Ectodermal cell (in vitro differentiated cells): ENCODE results near the gene KCNK17.

Experiments
- H3K27ac ChIP-seq: 2 replicates; pipeline ENCODE4 v1.7.0; 2013; ENCODE audit warnings: mild to moderate bottlenecking, low read depth, low read length; ENCODE audit not compliant: insufficient read depth, poor library complexity, severe bottlenecking
- H3K27me3 ChIP-seq: 2 replicates; pipeline ENCODE4 v1.7.0; 2013; ENCODE audit warnings: mild to moderate bottlenecking, low read length; ENCODE audit not compliant: insufficient read depth, control insufficient read depth, poor library complexity, severe bottlenecking
- H3K36me3 ChIP-seq: one replicate; pipeline ENCODE4 v1.7.0; 2013; ENCODE audit warnings: low read length; ENCODE audit not compliant: control insufficient read depth, insufficient read depth
- H3K4me1 ChIP-seq: one replicate; pipeline ENCODE4 v1.7.0; 2013; ENCODE audit warnings: low read length; ENCODE audit not compliant: control insufficient read depth, insufficient read depth
- H3K4me3 ChIP-seq: 2 replicates; pipeline ENCODE4 v1.7.0; 2013; ENCODE audit warnings: low read depth, low read length, control low read depth; ENCODE audit not compliant: insufficient read depth
- H3K9me3 ChIP-seq: 2 replicates; pipeline ENCODE4 v1.7.0; 2013; ENCODE audit warnings: mild to moderate bottlenecking, low read length, moderate library complexity; ENCODE audit not compliant: control insufficient read depth
- WGBS, 2 experiments: methylation state at CpG; one replicate each; pipeline ENCODE4 v1.1.7; 2013; ENCODE audit warnings: missing lambda C conversion rate in 2 of 2; 5-methylcytosine and 5-hydroxymethylcytosine counted together

Gene KCNK17

DNA sequence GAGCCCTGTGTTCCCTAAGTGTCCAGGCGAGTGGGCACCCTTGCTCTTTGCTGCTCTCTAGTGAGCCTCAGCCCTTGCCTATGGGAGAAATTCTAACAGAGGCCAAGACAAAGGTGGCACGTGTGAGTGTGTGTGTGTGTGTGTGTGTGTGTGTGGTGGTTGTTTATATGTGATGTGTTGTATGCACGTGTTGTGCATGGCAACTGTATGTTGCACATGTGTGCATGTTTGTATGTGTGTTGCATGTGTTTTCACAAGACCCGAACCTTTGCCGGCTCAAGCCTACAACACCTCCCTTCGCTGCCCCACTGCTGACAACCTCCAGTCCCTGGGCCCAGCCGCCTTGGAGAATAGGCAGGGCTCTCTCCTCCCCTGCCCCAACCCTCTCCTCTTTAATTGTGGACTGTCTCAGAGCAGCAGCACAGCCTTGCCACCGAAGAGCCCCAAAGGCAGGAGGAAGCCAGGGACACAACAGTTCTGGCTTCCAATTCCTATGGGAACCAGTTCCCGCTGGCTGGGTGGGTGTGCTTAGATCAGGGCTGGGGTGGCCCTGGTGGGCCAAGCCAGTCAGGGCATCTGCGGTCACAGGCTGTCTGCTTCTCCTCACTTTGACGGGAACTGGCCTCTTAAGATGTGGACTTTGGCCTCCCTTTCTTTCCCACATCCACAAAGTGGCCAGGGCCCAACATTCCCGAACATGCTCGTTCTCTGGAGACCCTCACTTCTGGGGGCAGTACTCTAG lies 5.6 kb upstream of the KCNK17 start:
- Histone ChIP-seq H3K27ac (no peak overlapping the region), H3K36me3 (no peaks in the 10 kb centered on the region), H3K9me3 (no peaks in the 10 kb centered on the region), H3K27me3 (peaks cover 18% of the 10 kb centered on the region), H3K4me1 (no peaks in the 10 kb centered on the region), H3K4me3 (no peak overlapping the region)
- WGBS, 2 experiments = 88 to 91% methylated on average over 13 of the region's 13 CpGs

DNA sequence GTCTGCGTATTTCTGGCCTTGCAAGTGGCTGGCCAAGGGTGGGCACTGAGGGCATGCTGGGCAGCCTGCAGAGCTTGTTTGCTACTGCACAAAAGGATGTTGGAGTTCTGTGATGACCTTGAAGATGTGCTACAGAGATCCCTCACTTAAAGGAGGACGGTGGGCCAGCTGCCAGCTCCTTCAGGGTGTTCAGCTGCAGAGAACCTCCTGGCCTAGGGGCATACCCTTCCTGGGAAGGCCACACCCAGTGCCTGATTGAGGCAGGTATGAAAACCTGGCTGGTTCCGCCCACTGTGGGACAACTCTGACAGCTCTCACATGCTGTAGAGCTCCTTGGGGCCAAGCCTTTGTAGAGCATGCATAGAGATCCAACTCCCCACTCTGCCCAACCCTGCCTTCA lies 3.0 kb upstream of the KCNK17 start:
- Histone ChIP-seq H3K4me1 (no peaks in the 10 kb centered on the region), H3K9me3 (no peaks in the 10 kb centered on the region), H3K27ac (no peak overlapping the region), H3K4me3 (no peak overlapping the region), H3K36me3 (no peaks in the 10 kb centered on the region), H3K27me3 (peaks cover 44% of the 10 kb centered on the region)
- WGBS, 2 experiments = 88 to 90% methylated on average over 3 of the region's 3 CpGs

DNA sequence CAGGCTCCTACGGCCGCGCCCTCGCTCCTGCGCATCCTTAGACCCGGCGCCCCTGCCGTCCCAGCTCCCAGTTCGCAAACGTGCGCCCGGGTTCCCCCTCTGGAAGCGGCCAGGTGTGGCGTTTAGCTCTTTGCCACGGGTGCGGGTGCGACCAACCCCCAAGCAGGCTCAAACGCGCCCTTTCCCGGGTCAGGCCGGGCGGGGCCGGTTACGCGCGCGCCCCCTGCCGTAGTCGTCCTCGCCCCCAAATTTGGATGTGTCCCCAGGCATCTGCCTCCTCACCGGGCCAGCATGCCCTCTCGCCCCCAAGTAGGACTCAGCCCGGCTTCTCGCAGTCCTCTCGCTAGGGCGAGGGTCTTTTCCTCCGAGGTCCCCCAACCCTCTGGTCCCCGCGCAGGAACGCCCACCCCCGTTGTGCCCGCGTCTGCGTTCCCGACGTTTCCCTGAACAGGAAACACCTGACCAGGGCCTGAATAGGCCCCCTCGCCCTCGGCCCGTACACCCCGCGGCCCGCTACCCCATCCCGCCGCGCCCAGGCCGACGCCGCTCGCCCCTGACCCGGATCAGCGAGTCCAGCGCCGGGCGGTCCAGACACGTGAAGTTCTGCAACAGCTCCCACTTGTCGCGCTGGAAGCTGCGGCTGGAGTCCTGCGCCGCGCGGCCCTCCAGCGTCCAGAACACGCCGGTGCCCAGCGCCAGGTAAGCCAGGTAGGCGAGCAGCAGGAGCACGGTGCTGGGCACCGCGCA lies 520 bp downstream of the KCNK17 start:
- H3K4me1 ChIP-seq = no peaks in the 10 kb centered on the region
- peak overlapping the region; percentile 44 for H3K4me3 ChIP-seq
- WGBS, 2 experiments = 1 to 2% methylated on average over 80 of the region's 80 CpGs
- no peaks in the 10 kb centered on the region for H3K9me3 ChIP-seq
- H3K36me3 ChIP-seq = no peaks in the 10 kb centered on the region
- H3K27ac ChIP-seq = no peak overlapping the region
- H3K27me3 ChIP-seq = peaks cover 65% of the 10 kb centered on the region

DNA sequence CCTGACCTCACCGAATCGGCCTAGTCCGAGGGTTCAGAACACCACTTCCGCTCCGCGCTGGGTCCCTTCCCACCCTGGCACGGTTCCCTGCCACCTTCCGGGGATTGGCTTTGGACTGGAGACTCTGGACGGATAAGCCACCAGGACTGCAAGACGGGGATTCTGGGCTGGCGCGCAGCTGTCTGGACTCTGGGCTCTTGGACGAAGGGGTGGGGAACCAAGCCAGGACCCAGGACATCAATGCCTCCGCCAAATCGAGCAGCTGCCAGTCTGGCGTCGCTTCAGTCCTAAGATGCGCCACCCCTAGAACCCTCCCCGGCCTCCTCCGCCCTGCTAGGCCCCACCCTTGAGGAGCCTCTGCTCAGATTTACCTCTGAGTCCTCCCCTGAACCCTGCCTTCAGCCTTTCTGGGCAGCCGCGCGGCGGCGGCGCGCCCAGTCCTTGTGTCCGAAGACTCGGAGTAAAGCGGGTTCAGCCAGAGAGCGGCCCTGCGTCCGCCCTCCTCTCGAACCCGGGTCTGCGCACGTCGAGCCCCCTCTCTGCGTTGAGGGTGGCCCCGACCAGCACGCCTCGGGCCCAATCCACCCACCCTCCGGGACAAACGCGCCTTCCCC lies 1.2 kb downstream of the KCNK17 start:
- WGBS, 2 experiments = 39 to 42% methylated on average over 45 of the region's 45 CpGs
- peak overlapping the region; percentile 44 for H3K4me3 ChIP-seq
- peaks cover 65% of the 10 kb centered on the region for H3K27me3 ChIP-seq

DNA sequence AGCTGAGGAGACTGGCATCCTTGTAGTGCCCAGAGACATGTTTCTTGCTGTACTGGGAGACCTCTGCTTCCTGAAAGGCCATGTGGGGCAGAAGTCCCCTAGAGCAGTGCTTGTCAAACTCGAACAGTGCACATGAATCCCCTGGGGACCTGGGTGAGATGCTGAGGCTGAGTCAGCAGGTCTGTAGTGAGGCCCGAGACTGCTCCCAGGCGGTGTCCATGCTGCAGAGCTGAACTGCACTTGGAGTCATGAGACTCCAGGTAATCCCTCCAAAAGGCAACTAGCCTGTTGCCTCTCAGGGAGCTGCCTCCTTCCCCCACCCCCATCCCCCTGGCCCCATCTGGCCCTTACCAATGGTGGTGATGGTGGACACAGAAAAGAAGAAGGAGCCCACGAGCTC lies 3.7 kb downstream of the KCNK17 start:
- no peaks in the 10 kb centered on the region for H3K9me3 ChIP-seq

More for the DNA sequence above, 1.2 kb downstream of the KCNK17 start:
- H3K4me1 ChIP-seq = no peaks in the 10 kb centered on the region
- no peaks in the 10 kb centered on the region for H3K9me3 ChIP-seq
- H3K27ac ChIP-seq = no peak overlapping the region
- H3K36me3 ChIP-seq = no peaks in the 10 kb centered on the region

DNA sequence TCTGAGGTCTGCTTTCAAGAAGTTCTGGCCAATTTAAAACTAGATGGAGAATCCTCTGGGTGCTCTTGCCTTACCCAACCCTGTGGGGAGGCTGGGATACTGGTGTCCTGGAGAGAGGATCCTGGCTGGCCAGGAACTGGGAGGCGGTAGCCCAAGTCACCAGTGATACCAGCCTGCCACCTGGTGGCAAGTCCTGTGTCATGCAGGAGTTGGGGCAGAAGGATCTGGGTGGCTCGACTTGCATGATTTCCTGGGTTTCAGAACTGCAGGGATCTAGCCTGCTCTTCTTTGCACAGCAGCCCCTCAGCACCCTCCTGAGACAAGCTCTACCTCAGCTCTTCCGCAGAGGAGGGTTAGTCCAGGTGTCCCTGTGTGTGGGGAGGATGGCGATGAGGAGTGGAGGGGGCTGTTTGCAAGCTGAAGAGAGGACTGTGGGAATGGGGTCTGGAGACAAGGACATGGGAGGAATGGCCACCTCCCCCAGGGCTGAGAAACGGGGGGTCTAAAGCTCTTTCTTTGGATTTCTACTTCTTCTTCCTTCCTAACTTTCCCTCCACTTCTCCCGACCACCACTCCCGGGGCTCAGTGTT lies 4.2 kb downstream of the KCNK17 start:
- H3K4me3 ChIP-seq = no peak overlapping the region
- H3K4me1 ChIP-seq = no peaks in the 10 kb centered on the region
- peaks cover 49% of the 10 kb centered on the region for H3K27me3 ChIP-seq
- H3K36me3 ChIP-seq = no peaks in the 10 kb centered on the region
- WGBS, 2 experiments = 46 to 55% methylated on average over 7 of the region's 7 CpGs
- H3K9me3 ChIP-seq = no peaks in the 10 kb centered on the region
- H3K27ac ChIP-seq = no peak overlapping the region

More for the DNA sequence above, 3.7 kb downstream of the KCNK17 start:
- WGBS, 2 experiments = 67 to 74% methylated on average over 4 of the region's 4 CpGs
- H3K4me3 ChIP-seq = no peak overlapping the region
- no peaks in the 10 kb centered on the region for H3K36me3 ChIP-seq
- H3K27ac ChIP-seq = no peak overlapping the region
- peaks cover 54% of the 10 kb centered on the region for H3K27me3 ChIP-seq
- no peaks in the 10 kb centered on the region for H3K4me1 ChIP-seq

DNA sequence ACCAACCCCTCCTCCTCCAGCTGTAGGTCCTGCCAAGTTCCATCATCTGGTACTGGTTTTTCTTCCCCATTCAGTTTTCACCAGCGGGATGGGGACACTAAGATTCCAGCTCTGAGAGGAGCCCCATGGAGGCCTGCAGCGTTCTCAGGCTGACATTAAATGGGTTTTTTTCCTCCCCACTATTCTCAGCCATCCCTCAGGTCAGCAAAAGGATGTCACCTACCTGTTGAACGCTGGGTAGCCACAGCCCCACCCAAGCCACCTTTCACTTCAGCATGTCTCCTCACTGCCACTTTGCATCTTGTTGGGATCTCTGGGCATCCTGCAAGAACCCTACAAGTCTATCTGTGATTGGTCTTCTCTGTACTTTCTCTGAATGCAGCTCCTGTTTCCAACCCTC lies 6.8 kb downstream of the KCNK17 start:
- Histone ChIP-seq H3K36me3 (no peaks in the 10 kb centered on the region), H3K27me3 (peaks cover 24% of the 10 kb centered on the region), H3K4me1 (no peaks in the 10 kb centered on the region), H3K27ac (no peak overlapping the region), H3K9me3 (no peaks in the 10 kb centered on the region), H3K4me3 (no peak overlapping the region)
- 91 to 93% methylated on average over 3 of the region's 3 CpGs for WGBS, 2 experiments

DNA sequence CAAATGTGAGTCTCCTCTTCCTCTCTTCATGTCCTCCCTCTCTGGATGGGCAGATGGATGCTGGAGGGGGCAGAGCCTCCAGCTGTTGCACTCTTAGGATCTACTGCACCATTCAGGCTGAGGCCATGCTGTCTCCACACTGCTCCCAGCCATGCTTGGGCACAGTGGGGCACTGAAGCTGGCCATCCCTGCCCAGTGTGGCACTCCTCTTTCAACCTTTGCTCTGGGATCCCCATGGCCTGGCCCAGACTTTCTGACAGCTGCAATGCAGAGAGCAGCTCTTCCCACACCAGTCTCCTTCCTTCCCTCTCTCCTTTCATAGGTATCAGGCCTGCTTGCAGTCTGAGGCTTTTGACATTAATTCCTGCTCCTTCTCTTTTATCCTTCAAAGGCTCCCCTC lies 9.3 kb downstream of the KCNK17 start:
- Histone ChIP-seq H3K4me3 (no peak overlapping the region), H3K27ac (no peak overlapping the region), H3K4me1 (no peaks in the 10 kb centered on the region)

DNA sequence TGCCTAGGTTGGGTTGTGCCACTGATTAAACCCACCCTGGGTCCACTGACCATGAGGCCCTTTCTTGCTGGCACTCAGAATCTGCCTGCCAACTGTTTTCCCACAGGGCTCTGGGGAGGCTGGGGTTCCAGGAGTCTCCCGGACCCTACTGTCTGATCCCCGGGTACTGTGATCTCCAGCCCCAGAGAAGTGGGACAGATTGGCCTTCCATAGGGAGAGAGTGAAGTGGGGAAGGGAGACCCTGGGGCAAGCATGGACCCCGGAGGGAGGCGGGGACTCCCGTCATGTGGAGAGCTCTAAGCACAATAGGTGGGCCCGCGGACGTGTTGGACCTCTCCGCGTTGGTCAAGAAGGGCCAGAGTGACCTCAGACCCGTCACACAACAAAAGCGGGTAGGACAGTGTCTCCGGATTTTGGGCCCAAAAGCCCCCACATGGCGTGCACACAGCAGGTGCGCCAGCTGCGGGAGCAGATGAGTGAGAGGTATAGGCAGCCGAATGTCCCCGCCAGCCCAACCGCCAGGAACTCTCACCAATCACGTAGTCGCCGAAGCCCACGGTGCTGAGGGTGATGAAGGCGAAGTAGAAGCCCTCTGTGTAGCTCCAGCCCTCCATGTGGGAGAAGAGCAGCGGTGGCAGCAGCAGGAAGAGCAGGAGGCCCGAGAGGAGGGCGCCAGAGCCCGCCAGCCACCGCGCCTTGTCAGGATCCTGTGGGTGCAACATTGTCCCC lies 10.6 kb downstream of the KCNK17 start:
- 87 to 88% methylated on average over 30 of the region's 30 CpGs for WGBS, 2 experiments
- H3K9me3 ChIP-seq = no peaks in the 10 kb centered on the region
- H3K36me3 ChIP-seq = no peaks in the 10 kb centered on the region
- no peak overlapping the region for H3K4me3 ChIP-seq
- no peak overlapping the region for H3K27ac ChIP-seq
- no peaks in the 10 kb centered on the region for H3K27me3 ChIP-seq
- H3K4me1 ChIP-seq = no peaks in the 10 kb centered on the region

More for the DNA sequence above, 9.3 kb downstream of the KCNK17 start:
- no peaks in the 10 kb centered on the region for H3K36me3 ChIP-seq
- no peaks in the 10 kb centered on the region for H3K27me3 ChIP-seq
- no peaks in the 10 kb centered on the region for H3K9me3 ChIP-seq
